H9 (cell line): ENCODE data around the gene LRRN3. TPM values are rescaled to one million over a fixed set of nuclear protein-coding genes. Genes with fewer than 3 reads are reported as not detected.
A peak's percentile ranks its signal among the peaks of the same experiment; 100 is the strongest.

Source experiments
- DNase-seq: peaks from one replicate; pipeline ENCODE4 v3.0.0-alpha.2; 2017
- H2AFZ ChIP-seq: one replicate; pipeline ENCODE4 v1.6.1; 2013; ENCODE audit warnings: mild to moderate bottlenecking, low read length, control low read depth, moderate library complexity
- H2AK5ac ChIP-seq: 2 replicates; pipeline ENCODE4 v1.6.1; 2013; ENCODE audit warnings: low read length, control low read depth, mixed read lengths; ENCODE audit not compliant: insufficient read length
- H2BK120ac ChIP-seq: one replicate; pipeline ENCODE4 v1.6.1; 2013; ENCODE audit warnings: low read depth, mild to moderate bottlenecking, low read length, control low read depth, inconsistent platforms; ENCODE audit not compliant: poor library complexity, severe bottlenecking
- H2BK12ac ChIP-seq: 2 replicates; pipeline ENCODE4 v1.6.1; 2013; ENCODE audit warnings: low read length, control low read depth, mixed read lengths, low read depth; ENCODE audit not compliant: insufficient read length
- H2BK15ac ChIP-seq: 2 replicates; pipeline ENCODE4 v1.6.1; 2013; ENCODE audit warnings: low read depth, low read length, control low read depth
- H2BK20ac ChIP-seq: one replicate; pipeline ENCODE4 v1.6.1; 2013; ENCODE audit warnings: low read depth, mild to moderate bottlenecking, low read length, control low read depth, inconsistent platforms; ENCODE audit not compliant: poor library complexity, severe bottlenecking
- H2BK5ac ChIP-seq: 2 replicates; pipeline ENCODE4 v1.6.1; 2013; ENCODE audit warnings: low read length, control low read depth, mixed read lengths; ENCODE audit not compliant: insufficient read length
- H3K14ac ChIP-seq: 2 replicates; pipeline ENCODE4 v1.6.1; 2013; ENCODE audit warnings: low read length, control low read depth; ENCODE audit not compliant: insufficient read depth
- H3K18ac ChIP-seq: 2 replicates; pipeline ENCODE4 v1.6.1; 2013; ENCODE audit warnings: low read depth, mild to moderate bottlenecking, mixed read lengths, low read length, control low read depth; ENCODE audit not compliant: insufficient read length
- H3K23ac ChIP-seq: 2 replicates; pipeline ENCODE4 v1.6.1; 2013; ENCODE audit warnings: low read length, control low read depth, mixed read lengths, low read depth; ENCODE audit not compliant: insufficient read length
- H3K23me2 ChIP-seq: 2 replicates; pipeline ENCODE4 v1.6.1; 2013; ENCODE audit warnings: low read depth, mild to moderate bottlenecking, mixed read lengths, low read length, control low read depth; ENCODE audit not compliant: insufficient read length, poor library complexity, severe bottlenecking
- H3K27ac ChIP-seq: 2 replicates; pipeline ENCODE4 v1.5.1; 2013; ENCODE audit warnings: low read length, control low read depth, mixed read lengths, low read depth; ENCODE audit not compliant: insufficient read length
- H3K27me3 ChIP-seq: 2 replicates; pipeline ENCODE4 v1.6.1; 2013; ENCODE audit warnings: low read length, control low read depth, inconsistent platforms; ENCODE audit not compliant: insufficient read depth
- H3K4ac ChIP-seq: 2 replicates; pipeline ENCODE4 v1.6.1; 2013; ENCODE audit warnings: low read depth, mild to moderate bottlenecking, control low read depth, inconsistent platforms, low read length, moderate library complexity
- H3K4me1 ChIP-seq: 2 replicates; pipeline ENCODE4 v1.6.1; 2013; ENCODE audit warnings: low read length, control low read depth, inconsistent platforms; ENCODE audit not compliant: insufficient read depth
- H3K4me2 ChIP-seq: 2 replicates; pipeline ENCODE4 v1.6.1; 2013; ENCODE audit warnings: low read length, control low read depth, mixed read lengths; ENCODE audit not compliant: insufficient read length, insufficient read depth
- H3K56ac ChIP-seq: 2 replicates; pipeline ENCODE4 v1.6.1; 2013; ENCODE audit warnings: low read depth, mild to moderate bottlenecking, mixed read lengths, low read length, control low read depth; ENCODE audit not compliant: insufficient read length
- H3K79me1 ChIP-seq: 2 replicates; pipeline ENCODE4 v1.6.1; 2013; ENCODE audit warnings: low read depth, mild to moderate bottlenecking, moderate library complexity, low read length, control low read depth, inconsistent platforms; ENCODE audit not compliant: insufficient read depth, poor library complexity, severe bottlenecking
- H3K79me2 ChIP-seq: 2 replicates; pipeline ENCODE4 v1.6.1; 2013; ENCODE audit warnings: low read length, control low read depth, inconsistent platforms; ENCODE audit not compliant: insufficient read depth
- H3K9ac ChIP-seq: 2 replicates; pipeline ENCODE4 v1.6.1; 2013; ENCODE audit warnings: low read length, control low read depth, mixed read lengths; ENCODE audit not compliant: insufficient read length; ENCODE audit errors: extremely low read depth
- H3K9me3 ChIP-seq: one replicate; pipeline ENCODE4 v1.6.1; 2013; ENCODE audit warnings: low read depth, low read length, inconsistent platforms; ENCODE audit not compliant: control insufficient read depth
- H3T11ph ChIP-seq: one replicate; pipeline ENCODE4 v1.6.1; 2013; ENCODE audit warnings: mild to moderate bottlenecking, low read length, control low read depth, inconsistent platforms
- H4K20me1 ChIP-seq: one replicate; pipeline ENCODE4 v1.6.1; 2013; ENCODE audit not compliant: control insufficient read depth, insufficient read length, insufficient read depth
- H4K5ac ChIP-seq: 2 replicates; pipeline ENCODE4 v1.6.1; 2013; ENCODE audit warnings: low read depth, mild to moderate bottlenecking, mixed read lengths, low read length, control low read depth; ENCODE audit not compliant: insufficient read length
- H4K8ac ChIP-seq: replicated peaks from 2 replicates; pipeline ENCODE4 v1.6.1; 2013; ENCODE audit warnings: low read length, control low read depth, mixed read lengths, low read depth; ENCODE audit not compliant: insufficient read length
- H4K91ac ChIP-seq: 2 replicates; pipeline ENCODE4 v1.6.1; 2013; ENCODE audit warnings: low read depth, mild to moderate bottlenecking, moderate library complexity, mixed read lengths, low read length, control low read depth; ENCODE audit not compliant: insufficient read length
- H3K27ac Mint-ChIP-seq, 3 experiments: 2 replicates in 2 of 3; 3 replicates in 1 of 3; pipeline ENCODE4 v1.8.0; 2020 to 2021; ENCODE audit warnings: mixed read lengths in 3 of 3, mild to moderate bottlenecking in 1 of 3, moderate library complexity in 1 of 3
- H3K27me3 Mint-ChIP-seq: 2 replicates; pipeline ENCODE4 v1.8.0; 2021; ENCODE audit warnings: low read depth, mild to moderate bottlenecking, moderate library complexity, mixed read lengths
- H3K36me3 Mint-ChIP-seq, 3 experiments: 2 replicates in 2 of 3; 3 replicates in 1 of 3; pipeline ENCODE4 v1.8.0; 2020 to 2021; ENCODE audit warnings: low read depth in 3 of 3, mixed read lengths in 3 of 3; ENCODE audit not compliant: insufficient read depth in 1 of 3
- H3K4me1 Mint-ChIP-seq, 2 experiments: 2 replicates each; pipeline ENCODE4 v1.8.0; 2020; ENCODE audit warnings: mixed read lengths in 2 of 2
- H3K4me3 Mint-ChIP-seq, 2 experiments: 2 replicates in 1 of 2; 3 replicates in 1 of 2; pipeline ENCODE4 v1.8.0; 2020 to 2021; ENCODE audit warnings: mild to moderate bottlenecking in 2 of 2, mixed read lengths in 2 of 2, moderate library complexity in 1 of 2
- H3K9me3 Mint-ChIP-seq, 2 experiments: 2 replicates in 1 of 2; 3 replicates in 1 of 2; pipeline ENCODE4 v1.8.0; 2020; ENCODE audit warnings: mild to moderate bottlenecking in 2 of 2, mixed read lengths in 2 of 2, moderate library complexity in 1 of 2
- CTCF ChIP-seq: fragments of 200-600 bp; sonication (generic); conservative IDR thresholded peaks from 3 replicates; pipeline ENCODE4 v1.8.0; 2021; ENCODE audit warnings: antibody characterized with exemption, mild to moderate bottlenecking
- WGBS: extraction: QIAGEN DNeasy Blood & Tissue Kit; methylation state at CpG from one replicate; pipeline ENCODE4 v1.1.7; 2013; ENCODE audit warnings: missing lambda C conversion rate, low lambda C conversion rate, mixed read lengths; ENCODE audit not compliant: insufficient read length; ENCODE audit errors: extremely low coverage; 5-methylcytosine and 5-hydroxymethylcytosine counted together
- total RNA-seq: library from RNA; stranded (reverse); gene quantifications from 2 replicates; pipeline ENCODE4 v1.2.1, GENCODE V29; 2021

Gene LRRN3
- total RNA-seq, 1 experiment from 2014 or later, result 0.77 TPM

DNA sequence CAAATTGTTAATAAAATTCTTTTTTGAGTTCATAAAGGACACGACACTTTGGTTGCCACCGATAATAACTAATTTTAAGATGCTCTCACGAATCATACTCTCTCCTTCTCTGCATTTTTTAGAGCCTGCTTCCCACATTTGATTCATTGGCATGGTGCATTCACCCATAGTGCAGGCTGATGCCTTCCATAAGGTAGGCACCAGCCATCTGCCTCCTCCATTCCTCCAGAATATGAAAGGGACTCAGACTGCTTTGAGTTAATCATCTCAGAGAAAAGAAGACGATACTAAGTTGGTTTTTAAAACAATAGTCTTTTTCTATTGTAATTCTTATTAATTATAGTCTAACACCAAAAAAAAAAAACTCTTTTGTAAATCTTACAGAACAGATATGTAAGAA lies 33.9 kb upstream of the LRRN3 start:
- no peaks in the 10 kb centered on the region for H3K23me2 ChIP-seq
- H2AFZ ChIP-seq, result no peak overlapping the region
- no peaks in the 10 kb centered on the region for H4K20me1 ChIP-seq
- no peak overlapping the region for H4K91ac ChIP-seq
- H3K18ac ChIP-seq, result no peak overlapping the region
- H3K4me2 ChIP-seq, result no peak overlapping the region
- Mint-ChIP-seq H3K27me3 (no peaks in the 10 kb centered on the region), H3K27ac (peak overlapping the region in 1 of 3 experiments; percentile 28; a peak in 1 of 7 replicates), H3K9me3 (peaks cover 6 to 9% of the 10 kb centered on the region in 2 experiments), H3K4me1 (peaks cover 15 to 18% of the 10 kb centered on the region in 2 experiments), H3K4me3 (no peak overlapping the region), H3K36me3 (peaks cover 4 to 7% (median 4%) of the 10 kb centered on the region in 3 experiments; a peak in 6 of 7 replicates)
- no peak overlapping the region for H2AK5ac ChIP-seq
- WGBS, result no CpG with 5 or more reads among the region's 4 CpGs
- no peak overlapping the region for H4K5ac ChIP-seq
- H2BK15ac ChIP-seq, result no peak overlapping the region
- no peak overlapping the region for H2BK20ac ChIP-seq
- H4K8ac ChIP-seq, result no peak overlapping the region
- no peak overlapping the region for H3T11ph ChIP-seq
- no peak overlapping the region for H2BK120ac ChIP-seq
- H3K4me1 ChIP-seq, result peaks cover 2% of the 10 kb centered on the region; the same call in 1 of the 2 replicates
- no peak overlapping the region for H3K23ac ChIP-seq
- H3K27ac ChIP-seq, result no peak overlapping the region
- H2BK12ac ChIP-seq, result no peak overlapping the region
- H3K79me1 ChIP-seq, result no peaks in the 10 kb centered on the region
- no peaks in the 10 kb centered on the region for H3K27me3 ChIP-seq
- TF ChIP-seq CTCF, result no peak
- no peak for DNase-seq
- no peak overlapping the region for H3K4ac ChIP-seq
- H3K14ac ChIP-seq, result no peak overlapping the region
- H3K9ac ChIP-seq, result no peak overlapping the region
- no peak overlapping the region for H2BK5ac ChIP-seq
- H3K9me3 ChIP-seq, result no peaks in the 10 kb centered on the region
- no peaks in the 10 kb centered on the region for H3K79me2 ChIP-seq
- H3K56ac ChIP-seq, result no peak overlapping the region
